Caki2 (cell line): ENCODE data around the gene KRT79. TPM values are rescaled to one million over a fixed set of nuclear protein-coding genes. Genes with fewer than 3 reads are reported as not detected.
"Not testable (repeated sequence)": the region's sequence is repeated elsewhere in the genome, so short reads cannot be mapped to it uniquely, and the experiment has no call there.

Experiments used
- DNase-seq: peaks from one replicate; pipeline ENCODE4 v3.0.0-alpha.2; 2015; ENCODE audit warnings: low read depth
- in situ Hi-C: cut with HindIII; loops from 2 replicates; pipeline ENCODE4 v1.10.0; 2016; ENCODE audit warnings: low sequenced_read_pairs, low pct_unique_long_range_greater_than_20kb, mixed read lengths
- total RNA-seq: library from RNA; depleted of rRNA; stranded (reverse); fragments of >200 nt; shearing (Covaris generic); gene quantifications from 2 replicates; pipeline ENCODE4 v1.2.3, GENCODE V29; 2014; ENCODE audit warnings: low replicate concordance; rRNA removed

Gene KRT79
- total RNA-seq, result not detected in 2 replicates

DNA sequence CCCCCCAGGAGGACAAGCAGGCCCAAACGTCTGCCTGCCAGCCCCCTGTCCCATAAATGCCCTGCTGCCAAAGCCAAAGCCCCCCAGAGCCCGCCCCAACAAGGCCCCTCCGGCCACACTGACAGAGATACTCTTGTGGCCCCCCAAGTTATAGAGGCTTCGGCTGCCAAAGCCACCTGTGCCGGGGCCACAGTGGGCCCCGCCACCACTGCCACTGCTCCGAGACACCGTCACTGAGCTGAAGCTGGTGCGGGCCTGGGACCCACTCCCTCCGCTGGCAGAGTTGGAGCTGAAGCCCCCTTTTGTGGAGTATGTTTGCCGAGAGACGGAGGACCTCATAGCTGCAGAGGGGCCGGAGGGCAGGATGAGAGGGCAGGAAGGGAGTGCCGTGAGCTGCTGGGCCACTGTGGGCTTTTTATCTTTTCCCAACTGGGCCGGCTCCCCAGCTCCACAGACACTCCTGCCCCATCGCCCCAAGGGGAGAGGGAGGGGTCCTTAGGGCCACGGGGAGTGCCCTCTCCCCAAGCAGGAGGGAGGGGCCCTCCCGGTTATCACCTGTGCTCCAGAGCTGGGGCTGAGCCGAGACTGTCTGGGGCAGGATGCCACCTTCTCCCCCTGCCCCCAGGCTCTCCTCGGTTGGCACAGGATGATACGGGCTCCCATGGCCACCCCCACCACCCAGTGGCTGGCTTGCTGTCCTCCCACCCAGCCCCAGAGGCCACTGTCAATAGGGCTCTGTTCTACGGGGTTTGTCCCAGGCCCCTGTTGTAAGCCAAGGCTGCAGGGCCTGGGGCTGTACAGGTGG, at the start of gene KRT79:
Gene KRT79 (minus strand): TSS at position 390 of the 805 bp plus-strand sequence. CDS start 51 bp downstream, at position 339.
- DNase-seq, result no peak
- in situ Hi-C loops, result no loop called here

DNA sequence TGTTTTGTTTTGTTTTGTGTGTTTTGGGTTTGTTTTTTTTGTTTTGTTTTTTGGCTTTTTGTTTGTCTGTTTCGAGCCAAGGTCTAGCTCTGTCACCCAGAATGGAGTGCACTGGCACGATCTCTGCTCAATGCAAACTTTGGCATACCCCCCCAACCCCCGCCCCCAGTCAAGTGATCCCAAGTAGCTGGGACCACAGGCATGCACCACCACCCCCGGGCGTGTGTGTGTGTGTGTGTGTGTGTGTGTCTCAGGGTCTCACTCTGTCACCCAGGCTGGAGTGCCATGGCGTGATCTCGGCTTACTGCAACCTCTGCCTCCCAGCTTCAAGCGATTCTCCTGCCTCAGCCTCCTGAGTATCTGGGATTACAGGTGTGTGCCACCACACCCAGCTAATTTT, 46.4 kb upstream of the KRT79 start:
- not testable (repeated sequence) for DNase-seq
- in situ Hi-C loops, result loop anchor here (25.0 kb wide), 1 partner anchor 107 kb away; no protein-coding TSS in a partner anchor

DNA sequence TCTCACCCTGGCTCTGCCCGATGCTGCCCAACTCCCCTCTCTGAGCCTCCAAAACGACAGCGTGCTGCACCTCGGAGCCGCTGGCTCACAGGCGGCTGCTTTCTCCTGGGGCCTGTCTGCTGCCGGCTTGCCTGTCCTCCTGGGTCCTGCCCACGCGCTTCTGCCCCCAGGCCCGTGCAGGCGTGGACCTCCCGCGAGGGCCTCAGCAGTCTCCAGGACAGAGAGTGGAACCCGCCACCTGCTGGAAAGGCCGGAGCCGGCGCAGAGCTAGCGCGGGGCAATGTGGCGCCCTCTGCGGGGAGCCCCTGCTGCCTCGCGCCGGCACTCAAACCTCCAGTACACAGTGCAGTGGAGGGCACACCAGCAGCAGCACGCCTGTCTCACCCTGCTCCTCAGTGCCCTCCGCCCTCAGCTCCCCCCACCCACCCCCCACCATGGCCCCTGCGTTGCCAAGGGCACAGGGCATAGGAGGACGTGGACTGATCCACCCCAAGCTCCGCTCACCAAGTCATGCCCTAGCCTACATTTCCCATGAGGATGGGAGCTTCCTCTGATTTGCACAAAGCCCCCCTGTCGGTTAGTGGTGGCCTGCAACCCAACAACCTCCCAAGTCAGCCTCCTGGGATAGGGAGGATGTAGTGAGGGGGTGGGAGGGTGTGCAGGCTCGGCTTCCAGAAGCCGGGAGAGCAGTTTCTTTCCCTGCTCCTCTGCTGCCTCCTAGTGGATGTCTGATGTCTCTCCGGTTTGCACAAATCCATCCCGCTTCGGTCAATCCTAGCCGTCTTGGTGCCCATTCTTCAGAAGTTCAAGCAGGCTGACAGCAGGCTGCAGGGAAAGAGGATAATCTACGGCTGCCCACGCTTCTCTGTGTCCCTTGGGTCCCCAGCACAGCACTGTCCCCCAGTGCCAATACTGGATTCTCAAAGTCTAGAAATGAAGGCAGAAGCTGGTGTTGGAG, 45.6 kb upstream of the KRT79 start:
- DNase-seq, result peak; percentile 91
- in situ Hi-C loops, result loop anchor here (25.0 kb wide), 1 partner anchor 108 kb away; no protein-coding TSS in a partner anchor

DNA sequence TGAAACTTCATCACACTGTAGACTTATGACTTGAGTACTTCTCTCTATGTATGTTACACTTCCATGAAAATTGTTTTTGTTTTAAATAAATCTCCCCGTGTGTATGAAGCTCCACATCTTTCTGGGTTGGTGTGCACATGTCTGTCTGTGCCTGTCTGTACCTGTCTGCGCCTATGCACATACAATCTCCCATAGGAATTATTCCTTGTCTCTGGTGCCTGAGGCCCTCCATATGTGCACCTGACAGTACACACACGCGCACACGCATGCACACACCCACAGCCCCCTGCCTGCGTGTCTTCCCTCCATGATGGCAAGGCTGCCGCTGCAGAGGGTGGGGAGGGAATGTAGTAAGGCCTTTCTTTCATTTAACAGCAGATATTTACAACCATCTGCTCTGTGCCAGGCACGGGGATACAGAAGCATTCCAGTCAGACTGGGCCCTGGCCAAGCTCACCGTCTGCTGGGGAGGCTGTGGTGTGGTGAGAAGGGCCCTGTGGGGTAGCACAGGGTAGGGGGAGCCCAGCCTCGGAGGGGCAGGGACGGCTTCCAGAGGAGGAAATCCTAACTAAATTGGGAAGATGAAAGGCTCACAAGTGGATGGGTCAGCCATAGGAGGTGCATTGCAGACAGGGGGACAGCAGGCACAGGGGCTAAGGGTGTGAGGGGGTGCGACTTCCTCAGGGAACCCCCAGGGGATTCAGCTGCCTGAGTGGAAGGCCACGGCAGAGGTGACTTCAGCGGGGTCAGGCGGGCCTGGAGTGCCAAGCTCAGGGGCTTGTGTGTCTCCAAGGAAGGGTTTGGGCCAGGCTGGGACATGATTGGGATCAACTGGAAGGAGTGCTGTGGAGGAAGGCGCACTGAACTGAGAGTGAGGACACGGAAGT, 44.6 kb upstream of the KRT79 start:
- in situ Hi-C loops, result loop anchor here (25.0 kb wide), 1 partner anchor 109 kb away; no protein-coding TSS in a partner anchor
- DNase-seq, result no peak

DNA sequence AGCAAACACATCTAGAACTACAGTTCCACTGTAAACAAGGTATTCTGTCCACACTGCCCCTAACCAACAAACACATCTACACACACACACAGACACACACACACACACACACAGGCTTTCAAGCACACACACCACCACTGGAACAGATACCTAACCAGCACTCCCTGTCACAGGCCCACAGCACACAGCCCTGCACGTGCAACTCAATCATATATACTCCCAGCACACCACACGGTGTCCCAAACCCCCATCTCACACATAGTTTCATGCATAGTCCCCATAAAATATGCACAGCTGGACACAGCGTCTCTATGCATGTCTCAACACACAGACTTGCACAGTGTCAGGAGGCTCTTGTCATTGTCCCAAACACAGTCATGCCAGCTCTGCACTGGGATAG, 43.1 kb upstream of the KRT79 start:
- no peak for DNase-seq
- in situ Hi-C loops, result loop anchor here (25.0 kb wide), 1 partner anchor 110 kb away; no protein-coding TSS in a partner anchor

DNA sequence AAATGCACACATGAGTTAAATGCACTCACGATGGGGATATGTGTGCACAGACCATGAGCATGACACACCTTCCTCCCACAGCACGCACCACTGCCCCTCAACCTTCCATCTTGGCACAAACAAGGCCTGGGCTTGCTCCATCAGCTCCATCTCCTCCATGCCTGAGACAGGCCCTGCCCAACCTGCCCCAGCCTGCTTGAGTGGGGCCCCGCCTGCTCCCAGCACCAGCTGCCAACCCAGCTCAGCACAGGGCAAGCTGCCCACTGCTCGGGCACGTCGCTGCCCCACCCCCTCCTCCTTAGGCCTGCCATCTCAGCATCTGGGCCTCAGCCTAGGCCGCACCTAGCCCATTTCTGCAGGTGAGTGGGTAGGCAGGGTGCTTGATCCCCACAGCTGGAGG, 42.3 kb upstream of the KRT79 start:
- in situ Hi-C loops, result loop anchor here (25.0 kb wide), 1 partner anchor 111 kb away; no protein-coding TSS in a partner anchor
- peak; percentile 56 for DNase-seq

DNA sequence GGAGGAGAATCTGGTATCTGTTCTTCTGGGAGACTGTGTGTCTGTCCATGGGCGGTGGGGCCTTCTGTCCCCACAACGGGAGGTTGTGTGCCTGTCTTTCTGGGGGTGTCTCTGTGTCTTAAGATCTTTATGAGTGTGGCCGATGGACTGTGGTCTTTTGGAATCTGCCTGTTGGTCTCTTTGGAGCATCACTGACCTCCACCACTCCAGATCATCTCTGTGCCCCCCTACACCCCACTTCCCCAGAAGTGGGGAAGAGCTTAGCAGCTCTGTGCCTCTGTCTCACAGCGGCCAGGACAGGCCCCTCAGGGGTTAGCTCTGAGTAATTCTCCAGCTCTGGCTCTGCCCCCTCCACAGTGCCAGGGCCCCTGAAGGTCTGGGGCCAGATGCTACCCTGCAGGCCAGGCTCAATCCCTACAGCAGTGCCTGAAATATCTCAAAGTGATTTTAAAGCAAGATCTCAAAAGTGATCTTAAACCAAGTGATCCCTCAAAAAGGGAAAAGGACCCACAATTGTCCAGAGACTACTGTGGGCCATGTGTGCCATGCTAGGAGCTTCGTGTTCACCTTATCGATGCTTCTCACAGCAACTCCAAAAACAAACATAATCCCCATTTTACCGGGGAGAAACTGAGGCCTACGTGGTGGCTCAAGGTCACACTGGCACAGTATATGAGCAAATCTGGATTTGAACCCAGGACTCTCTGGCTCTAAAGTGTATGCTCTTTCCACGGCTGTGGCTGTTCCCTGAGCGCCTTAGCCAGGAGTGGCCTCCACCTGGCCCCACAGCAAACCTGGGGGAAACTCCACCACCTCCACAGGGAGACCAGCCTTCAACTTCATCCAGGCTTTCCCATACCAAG, 40.7 kb upstream of the KRT79 start:
- DNase-seq, result no peak
- in situ Hi-C loops, result loop anchor here (25.0 kb wide), 1 partner anchor 112 kb away; no protein-coding TSS in a partner anchor

DNA sequence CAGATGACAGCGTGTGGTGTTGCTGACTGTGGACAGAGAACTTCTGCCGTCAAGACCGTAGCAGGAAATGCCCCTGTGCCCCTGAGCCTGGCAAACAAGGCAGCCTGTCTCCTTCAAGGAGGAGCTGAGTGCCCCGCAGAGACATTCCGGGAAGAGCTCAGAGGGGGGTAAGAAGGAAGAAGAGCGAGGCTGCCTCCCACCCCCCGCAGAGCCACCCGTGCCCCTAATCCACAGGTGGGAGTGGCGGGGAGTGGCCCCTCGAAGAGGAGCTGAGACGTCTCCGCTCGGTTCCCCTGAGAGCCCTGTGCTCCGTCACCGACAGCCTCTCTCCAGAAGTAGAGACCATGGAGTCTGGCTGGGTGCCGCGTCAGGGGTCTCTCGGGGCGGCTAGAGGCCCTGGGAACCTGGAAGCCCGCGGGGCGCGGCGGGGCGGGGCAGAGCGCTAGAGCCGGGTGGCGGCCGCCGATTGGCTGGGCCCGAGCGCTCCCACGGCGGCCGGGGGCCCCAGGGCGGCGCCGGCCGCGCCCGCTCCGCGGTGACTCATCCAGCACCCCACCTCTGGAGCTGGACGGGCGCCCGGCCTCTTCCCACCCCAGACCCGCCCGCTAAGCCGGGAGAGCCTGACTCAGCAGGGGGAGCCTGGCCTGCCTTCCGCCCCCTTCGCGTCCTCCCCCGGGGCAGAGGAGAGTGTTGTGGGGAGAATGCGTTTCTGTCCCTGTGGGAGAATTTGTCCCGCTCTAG, 39.9 kb upstream of the KRT79 start:
- peak; percentile 95 for DNase-seq
- in situ Hi-C loops, result no loop called here

DNA sequence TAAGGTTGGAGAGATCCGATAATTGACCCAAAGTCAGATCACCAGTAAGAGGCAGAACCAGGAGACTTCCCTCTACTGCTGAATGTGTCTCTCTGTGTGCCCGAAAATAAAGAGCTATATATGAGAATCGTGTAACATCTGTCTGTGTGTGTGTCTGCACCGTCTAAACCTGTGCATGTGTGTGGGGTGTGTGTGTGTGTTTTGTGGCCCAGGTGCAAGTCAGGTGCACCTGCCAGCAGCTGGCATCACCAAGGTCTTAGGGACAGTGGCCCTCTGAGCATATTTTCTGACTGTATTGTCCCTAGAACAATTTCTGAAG, 39.4 kb upstream of the KRT79 start:
- DNase-seq, result no peak
- in situ Hi-C loops, result no loop called here

DNA sequence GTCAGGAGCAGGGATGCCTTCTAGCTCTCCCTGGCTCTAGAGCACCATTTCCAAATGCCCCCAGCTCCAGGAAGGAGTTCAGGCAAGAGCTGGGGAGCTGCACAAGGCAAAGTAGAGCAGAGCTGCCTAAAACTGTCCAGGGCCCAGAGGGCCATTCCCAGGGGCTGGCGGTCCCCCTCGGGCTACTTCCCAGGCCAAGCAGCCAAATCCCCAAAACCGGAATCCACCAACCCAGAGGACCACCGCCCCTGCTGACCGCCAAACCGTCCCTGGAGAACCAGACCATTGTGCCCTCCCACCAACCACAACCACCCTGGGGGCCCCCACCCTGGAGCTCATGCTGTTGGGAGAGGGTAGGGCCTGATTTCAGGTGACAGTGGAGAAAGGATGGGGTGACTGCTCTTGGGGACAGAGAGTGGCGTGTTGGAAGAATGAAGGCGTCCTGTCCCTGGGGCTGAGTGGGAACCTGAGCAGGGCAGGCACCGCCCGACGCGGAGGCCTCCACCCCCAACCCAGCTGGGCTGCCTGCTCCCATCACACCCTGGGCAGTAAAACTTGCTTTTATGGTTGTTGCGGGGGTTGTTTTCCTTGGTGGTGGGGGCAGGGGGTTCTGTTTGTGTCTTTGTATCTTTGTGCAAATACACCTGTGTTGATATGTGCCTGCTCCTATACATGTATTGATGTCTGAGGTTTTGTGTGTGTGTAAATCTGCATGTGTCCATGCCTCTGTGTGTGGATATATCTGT, 38.7 kb upstream of the KRT79 start:
- DNase-seq, result no peak
- in situ Hi-C loops, result no loop called here

DNA sequence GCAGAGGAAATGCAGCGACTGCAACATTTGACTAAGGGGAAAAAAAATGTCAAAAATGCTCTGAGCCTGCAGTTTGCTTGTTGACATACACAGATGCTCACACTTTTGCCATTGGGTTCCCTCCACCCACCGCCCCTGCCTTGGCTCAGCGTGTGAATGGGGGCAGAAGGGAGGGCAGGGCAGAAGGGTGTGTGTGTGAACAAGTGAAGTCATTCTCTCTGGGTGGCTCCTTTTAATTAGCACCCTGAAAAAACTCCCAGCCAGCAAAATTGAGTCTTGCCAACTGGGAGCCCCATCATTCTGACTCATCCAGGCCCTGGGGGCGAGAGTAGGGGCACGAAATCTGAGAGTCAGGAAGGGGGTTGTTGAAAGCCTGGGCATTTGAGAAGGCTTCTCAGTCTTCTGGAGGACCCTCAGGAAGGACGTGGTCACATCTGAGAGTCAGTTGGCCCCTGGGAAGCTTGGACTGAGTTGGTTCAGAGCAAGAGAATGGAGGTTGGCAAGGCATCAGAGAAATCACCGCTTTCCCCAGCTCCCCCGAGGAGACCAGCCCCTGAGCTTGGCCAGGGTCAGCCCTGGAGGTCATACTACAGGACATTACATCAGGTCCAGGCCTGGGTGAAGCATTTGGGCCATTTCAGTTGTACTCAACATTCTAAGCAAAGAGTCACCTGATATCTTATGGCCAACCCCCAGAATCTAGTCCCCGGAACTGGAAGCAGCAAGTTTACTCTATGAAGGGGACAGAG, 37.4 kb upstream of the KRT79 start:
- in situ Hi-C loops, result no loop called here
- peak; percentile 73 for DNase-seq

DNA sequence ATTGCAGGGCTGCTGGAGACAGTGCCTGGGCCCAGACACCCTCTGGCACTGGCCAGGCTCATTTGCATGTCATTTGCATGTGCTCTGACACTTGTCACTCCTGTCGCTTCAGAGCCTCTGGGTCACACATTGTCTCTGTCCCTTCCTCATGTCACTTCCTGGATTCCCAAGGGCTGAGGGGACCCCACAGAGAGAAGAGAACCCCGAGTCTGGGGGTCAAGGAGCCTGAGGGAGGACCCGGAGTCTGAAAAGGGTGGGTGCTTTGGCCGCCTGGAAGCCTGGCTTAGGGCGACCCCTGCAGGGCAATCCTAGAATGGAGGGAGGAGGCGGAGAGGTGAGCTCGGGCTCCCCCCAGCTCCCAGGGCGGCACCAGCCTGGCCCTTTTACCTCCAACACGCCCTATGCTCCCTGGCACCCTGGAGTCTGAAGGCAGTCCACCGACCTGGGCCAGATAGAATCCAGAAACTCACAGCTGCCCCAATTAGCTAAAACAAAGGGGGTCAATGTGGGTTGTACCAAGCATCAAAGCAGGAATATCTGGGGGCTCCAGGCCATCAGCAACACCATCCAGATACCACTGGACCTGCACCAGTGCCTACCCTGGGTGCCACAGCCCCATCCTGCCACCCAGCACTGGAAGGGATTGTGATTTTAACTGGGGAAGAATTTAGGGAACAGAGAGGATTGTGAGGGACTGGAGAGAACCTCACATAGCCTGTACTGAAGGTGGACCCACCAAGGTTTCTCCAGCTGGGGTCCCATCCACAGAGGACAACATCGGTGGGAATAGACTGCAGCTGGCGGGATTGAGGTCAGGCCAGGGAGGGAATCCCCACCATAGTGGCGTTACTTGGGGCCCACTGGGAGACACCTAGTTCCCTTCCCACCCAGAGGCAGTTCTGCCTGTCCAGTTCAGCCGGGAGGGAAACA, 36.5 kb upstream of the KRT79 start:
- in situ Hi-C loops, result no loop called here
- DNase-seq, result peak; percentile 58

DNA sequence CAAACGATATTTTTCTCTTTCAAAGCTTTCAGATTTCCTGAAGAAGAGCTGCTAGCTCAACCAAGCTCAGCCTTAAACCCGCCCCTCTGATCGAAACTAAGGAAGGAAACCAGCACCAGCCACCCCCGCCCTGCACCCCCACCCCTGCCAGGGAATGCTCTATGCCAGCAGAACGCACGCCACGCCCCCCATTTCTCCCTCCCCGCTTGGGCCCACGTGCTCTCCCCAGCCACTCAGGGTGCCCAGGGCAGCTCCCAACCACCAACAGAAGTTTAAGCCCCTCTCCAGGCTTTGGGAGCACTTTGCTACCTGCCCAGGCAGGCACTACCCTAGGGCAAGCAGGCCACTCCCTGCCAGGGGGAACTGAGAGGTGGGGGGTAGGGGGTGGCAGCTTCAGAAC, 33.5 kb upstream of the KRT79 start:
- in situ Hi-C loops, result no loop called here
- DNase-seq, result no peak

DNA sequence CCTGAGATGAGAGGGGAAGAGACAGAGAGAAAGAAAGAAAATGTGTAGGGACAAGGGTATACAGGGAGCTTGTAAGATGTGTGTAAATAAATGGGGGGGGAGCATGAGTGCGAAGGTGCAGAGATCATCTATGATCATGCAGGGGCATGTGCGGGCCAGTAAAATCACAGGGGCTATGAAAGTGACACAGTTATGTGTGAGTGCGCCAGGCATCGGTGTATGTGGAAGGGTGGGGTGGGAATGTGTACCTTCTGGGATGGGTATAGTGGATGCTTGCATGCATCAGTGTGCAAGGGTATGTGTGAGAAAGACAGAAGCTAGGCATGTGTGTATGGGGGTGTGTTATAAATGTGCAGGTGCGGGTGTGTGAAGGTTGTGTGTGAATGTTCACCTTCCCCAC, 33.0 kb upstream of the KRT79 start:
- no peak for DNase-seq
- in situ Hi-C loops, result no loop called here
